Activated naive CD8-positive, alpha-beta T cell treated with anti-CD3 and anti-CD28 coated beads, Interleukin-2, amount 10 ng/mL, durations not matched to agents 7 days and 5 days (primary cell): ENCODE data around the gene ARHGAP35. TPM values are rescaled to one million over a fixed set of nuclear protein-coding genes. Genes with fewer than 3 reads are reported as not detected.

ENCODE experiments used
- ATAC-seq: fragments of 150-1000 bp; cut with Tn5 transposase; one replicate; pipeline ENCODE4 v1.10.0; 2021; ENCODE audit warnings: low read depth, moderate library complexity
- POLR2A ChIA-PET: fragments of 350-600 bp; sonication (Branson Sonifier 250); formaldehyde crosslinking; loops from one replicate; lab custom pipeline; 2021; ENCODE audit warnings: antibody characterized with exemption; lab: Charles Lee
- DNase-seq: peaks from one replicate; pipeline ENCODE4 v3.0.0; 2021
- H3K27ac Mint-ChIP-seq: one replicate; pipeline ENCODE4 v1.8.0; 2022; ENCODE audit warnings: mild to moderate bottlenecking, mixed read lengths
- H3K27me3 Mint-ChIP-seq: one replicate; pipeline ENCODE4 v1.8.0; 2022; ENCODE audit warnings: mild to moderate bottlenecking, moderate library complexity, mixed read lengths
- H3K36me3 Mint-ChIP-seq: one replicate; pipeline ENCODE4 v1.8.0; 2021; ENCODE audit warnings: mild to moderate bottlenecking, mixed read lengths
- H3K4me1 Mint-ChIP-seq: one replicate; pipeline ENCODE4 v1.8.0; 2021; ENCODE audit warnings: mixed read lengths
- H3K4me3 Mint-ChIP-seq: one replicate; pipeline ENCODE4 v1.8.0; 2022; ENCODE audit warnings: mild to moderate bottlenecking, moderate library complexity, mixed read lengths
- H3K9me3 Mint-ChIP-seq: one replicate; pipeline ENCODE4 v1.8.0; 2021; ENCODE audit warnings: mixed read lengths
- total RNA-seq, 2 experiments: library from RNA; stranded (reverse); gene quantifications; one replicate each; pipeline ENCODE4 v1.2.3, GENCODE V29; 2021

ARHGAP35 gene
- total RNA-seq, 2 experiments from 2014 or later = 38.8 to 42.7 TPM

- Mint-ChIP-seq H3K36me3 (no peaks in the 10 kb centered on the region), H3K27me3 (no peaks in the 10 kb centered on the region), H3K27ac (no peak overlapping the region), H3K4me3 (no peak overlapping the region), H3K4me1 (no peaks in the 10 kb centered on the region), H3K9me3 (no peaks in the 10 kb centered on the region)
- DNase-seq = no peak
- POLR2A ChIA-PET = no interaction called here
- no peak for ATAC-seq
Measured at GRCh38 chr19:46830864-46831263, 29.9 kb upstream of the ARHGAP35 start.

GRCh38 chr19:46834121-46834520 is 26.7 kb upstream of the ARHGAP35 start:
- Mint-ChIP-seq H3K27ac (no peak overlapping the region), H3K4me3 (no peak overlapping the region)
- ATAC-seq = no peak

GRCh38 chr19:46834984-46835383 is 25.8 kb upstream of the ARHGAP35 start:
- POLR2A ChIA-PET = no interaction called here
- H3K27me3 Mint-ChIP-seq = no peaks in the 10 kb centered on the region
- no peak for ATAC-seq
- H3K4me3 Mint-ChIP-seq = no peak overlapping the region
- H3K9me3 Mint-ChIP-seq = no peaks in the 10 kb centered on the region
- H3K36me3 Mint-ChIP-seq = peaks cover 8% of the 10 kb centered on the region
- DNase-seq = no peak
- no peak overlapping the region for H3K27ac Mint-ChIP-seq
- peaks cover 2% of the 10 kb centered on the region for H3K4me1 Mint-ChIP-seq

More at GRCh38 chr19:46834121-46834520, 26.7 kb upstream of the ARHGAP35 start:
- POLR2A ChIA-PET = interaction anchor here (0.7 kb wide), 1 partner anchor 45 kb away, joined by 3 read pairs; the partner anchor contains the start of gene SLC1A5
- no peak for DNase-seq
- Mint-ChIP-seq H3K36me3 (peaks cover 7% of the 10 kb centered on the region), H3K27me3 (no peaks in the 10 kb centered on the region), H3K9me3 (no peaks in the 10 kb centered on the region), H3K4me1 (no peaks in the 10 kb centered on the region)

GRCh38 chr19:46838160-46838559 is 22.6 kb upstream of the ARHGAP35 start:
- DNase-seq (no peak), ATAC-seq (no peak)
- Mint-ChIP-seq H3K9me3 (no peaks in the 10 kb centered on the region), H3K27ac (no peak overlapping the region), H3K4me3 (no peak overlapping the region), H3K27me3 (no peaks in the 10 kb centered on the region), H3K36me3 (peaks cover 12% of the 10 kb centered on the region), H3K4me1 (peaks cover 5% of the 10 kb centered on the region)
- POLR2A ChIA-PET = interaction anchor here (0.7 to 1.9 kb wide), 3 partner anchors 35 to 69 kb away, joined by 3 to 4 read pairs (median 3); partner anchors contain the start of gene SLC1A5

GRCh38 chr19:46839752-46840497 is 20.9 kb upstream of the ARHGAP35 start:
- Mint-ChIP-seq H3K36me3 (peaks cover 13% of the 10 kb centered on the region), H3K9me3 (no peaks in the 10 kb centered on the region), H3K27me3 (no peaks in the 10 kb centered on the region), H3K27ac (no peak overlapping the region), H3K4me3 (no peak overlapping the region), H3K4me1 (peaks cover 5% of the 10 kb centered on the region)
- ATAC-seq = no peak
- POLR2A ChIA-PET = interaction anchor here (0.6 to 2.3 kb wide), 10 partner anchors 19 to 103 kb away, joined by 3 to 12 read pairs (median 4); partner anchors contain the start of gene SLC1A5
- no peak for DNase-seq

GRCh38 chr19:46840498-46840942 is 20.3 kb upstream of the ARHGAP35 start:
- no peak overlapping the region for H3K27ac Mint-ChIP-seq
- DNase-seq (peak; percentile 60), ATAC-seq (peak; percentile 74)
- no peaks in the 10 kb centered on the region for H3K9me3 Mint-ChIP-seq
- H3K4me3 Mint-ChIP-seq = no peak overlapping the region
- peaks cover 13% of the 10 kb centered on the region for H3K36me3 Mint-ChIP-seq
- no peaks in the 10 kb centered on the region for H3K27me3 Mint-ChIP-seq
- peaks cover 5% of the 10 kb centered on the region for H3K4me1 Mint-ChIP-seq
- POLR2A ChIA-PET = interaction anchor here (0.6 to 2.3 kb wide), 10 partner anchors 19 to 104 kb away, joined by 3 to 12 read pairs (median 4); partner anchors contain the start of gene SLC1A5

GRCh38 chr19:46841458-46842083 is 19.2 kb upstream of the ARHGAP35 start:
- no peak for DNase-seq
- no peak for ATAC-seq
- peaks cover 13% of the 10 kb centered on the region for H3K36me3 Mint-ChIP-seq
- H3K4me1 Mint-ChIP-seq = peaks cover 8% of the 10 kb centered on the region
- POLR2A ChIA-PET = interaction anchor here (1.4 to 2.3 kb wide), 3 partner anchors 54 to 84 kb away, joined by 7 to 12 read pairs (median 7); partner anchors contain the start of gene SLC1A5
- H3K27ac Mint-ChIP-seq = no peak overlapping the region
- H3K4me3 Mint-ChIP-seq = no peak overlapping the region
- no peaks in the 10 kb centered on the region for H3K27me3 Mint-ChIP-seq
- no peaks in the 10 kb centered on the region for H3K9me3 Mint-ChIP-seq

- H3K36me3 Mint-ChIP-seq = peaks cover 14% of the 10 kb centered on the region
Measured at GRCh38 chr19:46842791-46843190, 18.0 kb upstream of the ARHGAP35 start.

GRCh38 chr19:46844067-46844489 is 16.7 kb upstream of the ARHGAP35 start:
- no peaks in the 10 kb centered on the region for H3K27me3 Mint-ChIP-seq
- H3K4me3 Mint-ChIP-seq = no peak overlapping the region
- peaks cover 12% of the 10 kb centered on the region for H3K36me3 Mint-ChIP-seq
- POLR2A ChIA-PET = no interaction called here
- H3K27ac Mint-ChIP-seq = no peak overlapping the region
- no peaks in the 10 kb centered on the region for H3K9me3 Mint-ChIP-seq
- peaks cover 15% of the 10 kb centered on the region for H3K4me1 Mint-ChIP-seq
- ATAC-seq (no peak), DNase-seq (no peak)

More at GRCh38 chr19:46842791-46843190, 18.0 kb upstream of the ARHGAP35 start:
- no peak overlapping the region for H3K27ac Mint-ChIP-seq
- H3K4me3 Mint-ChIP-seq = no peak overlapping the region
- no peaks in the 10 kb centered on the region for H3K27me3 Mint-ChIP-seq
- POLR2A ChIA-PET = no interaction called here
- H3K4me1 Mint-ChIP-seq = peaks cover 13% of the 10 kb centered on the region
- H3K9me3 Mint-ChIP-seq = no peaks in the 10 kb centered on the region
- ATAC-seq = no peak
- DNase-seq = no peak

- Mint-ChIP-seq H3K27ac (no peak overlapping the region), H3K9me3 (no peaks in the 10 kb centered on the region), H3K27me3 (no peaks in the 10 kb centered on the region), H3K4me3 (no peak overlapping the region), H3K4me1 (peaks cover 26% of the 10 kb centered on the region), H3K36me3 (peaks cover 11% of the 10 kb centered on the region)
- no peak for ATAC-seq
- POLR2A ChIA-PET = no interaction called here
- no peak for DNase-seq
Measured at GRCh38 chr19:46845959-46846459, 14.8 kb upstream of the ARHGAP35 start.

GRCh38 chr19:46847528-46847927 is 13.3 kb upstream of the ARHGAP35 start:
- no peaks in the 10 kb centered on the region for H3K9me3 Mint-ChIP-seq
- POLR2A ChIA-PET = no interaction called here
- H3K4me1 Mint-ChIP-seq = peaks cover 26% of the 10 kb centered on the region
- H3K27ac Mint-ChIP-seq = no peak overlapping the region
- DNase-seq (no peak), ATAC-seq (no peak)
- no peaks in the 10 kb centered on the region for H3K27me3 Mint-ChIP-seq
- no peak overlapping the region for H3K4me3 Mint-ChIP-seq
- peaks cover 9% of the 10 kb centered on the region for H3K36me3 Mint-ChIP-seq

- ATAC-seq (no peak), DNase-seq (no peak)
- Mint-ChIP-seq H3K27ac (no peak overlapping the region), H3K27me3 (no peaks in the 10 kb centered on the region), H3K4me1 (peaks cover 25% of the 10 kb centered on the region), H3K4me3 (no peak overlapping the region), H3K9me3 (no peaks in the 10 kb centered on the region), H3K36me3 (peaks cover 6% of the 10 kb centered on the region)
- POLR2A ChIA-PET = interaction anchor here (0.6 kb wide), 1 partner anchor 190 kb away, joined by 3 read pairs; no protein-coding TSS in a partner anchor
Measured at GRCh38 chr19:46848389-46848788, 12.4 kb upstream of the ARHGAP35 start.

- no peak for ATAC-seq
- Mint-ChIP-seq H3K4me1 (peaks cover 25% of the 10 kb centered on the region), H3K9me3 (no peaks in the 10 kb centered on the region), H3K4me3 (peak overlapping the region; percentile 92), H3K27ac (peak overlapping the region; percentile 88), H3K27me3 (peaks cover 2% of the 10 kb centered on the region), H3K36me3 (peaks cover 6% of the 10 kb centered on the region)
- DNase-seq = no peak
- POLR2A ChIA-PET = interaction anchor here (1.4 kb wide), 1 partner anchor 61 kb away, joined by 8 read pairs; the partner anchor contains the start of gene SLC1A5
Measured at GRCh38 chr19:46849610-46850009, 11.2 kb upstream of the ARHGAP35 start.
